Gastrocnemius medialis (tissue), 4 donors: ENCODE data around the gene PHF14. TPM values are rescaled to one million over a fixed set of nuclear protein-coding genes. Genes with fewer than 3 reads are reported as not detected.
"Not testable (repeated sequence)": the region's sequence is repeated elsewhere in the genome, so short reads cannot be mapped to it uniquely, and the experiment has no call there.

Experiments
- ATAC-seq, 2 donors: fragments of 150-250 bp; one replicate each; pipeline ENCODE4 v1.9.1; 2016
- DNase-seq, 2 donors: peaks; one replicate each; pipeline ENCODE4 v3.0.0-alpha.2; 2019
- H3K27ac ChIP-seq, 4 donors: fragments of 200-600 bp; sonication (generic); 1 replicate in 1 of 4; 2 replicates in 3 of 4; pipeline ENCODE4 v1.5.1; 2016 to 2018; ENCODE audit warnings: mild to moderate bottlenecking in 2 of 4, moderate library complexity in 1 of 4
- H3K27me3 ChIP-seq, 3 donors: fragments of 200-600 bp; sonication (generic) in 2 of 3; 1 replicate in 1 of 3; 2 replicates in 2 of 3; pipeline versions ENCODE4 v1.5.1 to v1.6.0; 2016 to 2019; ENCODE audit warnings: mild to moderate bottlenecking in 1 of 3, moderate library complexity in 1 of 3
- H3K36me3 ChIP-seq, 2 donors: fragments of 200-600 bp; sonication (generic) in 1 of 2; one replicate each; pipeline ENCODE4 v1.5.1; 2017 to 2018
- H3K4me1 ChIP-seq, 2 donors: fragments of 200-600 bp; sonication (generic) in 1 of 2; one replicate each; pipeline ENCODE4 v1.5.1; 2016 to 2017; ENCODE audit warnings: mild to moderate bottlenecking in 2 of 2
- H3K4me3 ChIP-seq, 4 donors: fragments of 200-600 bp; sonication (generic) in 3 of 4; 1 replicate in 1 of 4; 2 replicates in 3 of 4; pipeline ENCODE4 v1.5.1; 2016 to 2019; ENCODE audit warnings: mild to moderate bottlenecking in 2 of 4
- H3K9me3 ChIP-seq, 3 donors: fragments of 200-600 bp; sonication (generic) in 2 of 3; 1 replicate in 1 of 3; 2 replicates in 2 of 3; pipeline ENCODE4 v1.5.1; 2016 to 2019
- CTCF ChIP-seq, 5 experiments: fragments of 450-650 bp in 3 of 5; fragments of 200-600 bp in 2 of 5; sonication (generic) in 2 of 5; IDR thresholded peaks in 4 of 5; conservative IDR thresholded peaks in 1 of 5; 1 replicate in 4 of 5; 2 replicates in 1 of 5; pipeline ENCODE4 v1.5.1; 2016 to 2019; ENCODE audit warnings: antibody characterized with exemption in 5 of 5, mild to moderate bottlenecking in 3 of 5, moderate library complexity in 3 of 5
- POLR2A ChIP-seq, 2 donors: fragments of 450-650 bp; IDR thresholded peaks; one replicate each; pipeline ENCODE4 v1.6.1; 2017; ENCODE audit warnings: antibody characterized with exemption in 2 of 2, mild to moderate bottlenecking in 2 of 2, moderate library complexity in 2 of 2
- in situ Hi-C, 4 donors: fragments of 200-750 bp; cut with MboI; loops; one replicate each; pipeline versions ENCODE4 v1.15.0 to v1.8.0; 2017; ENCODE audit warnings: low sequenced_read_pairs in 4 of 4
- intact Hi-C: fragments of 100-400 bp; cut with DNase I; formaldehyde crosslinking; loops from one replicate; pipeline ENCODE4 v1.15.1; 2023; ENCODE audit warnings: low total_unique reads
- total RNA-seq, 4 donors: library from RNA; depleted of rRNA; stranded (reverse); fragments of >200 nt; gene quantifications; one replicate each; pipeline versions ENCODE4 v1.1.0 to v1.2.3, GENCODE V29; 2016

The PHF14 gene
- total RNA-seq, 4 donors from 2014 or later: 8.9 to 24.7 (median 12.4) TPM

GRCh38 chr7:10972174-10972573 lies 1.5 kb upstream of the PHF14 start:
- intact Hi-C loops: no loop called here
- Histone ChIP-seq H3K4me1 (peaks cover 4 to 20% of the 10 kb centered on the region in 2 donors), H3K4me3 (no peak overlapping the region), H3K9me3 (no peaks in the 10 kb centered on the region), H3K27me3 (no peaks in the 10 kb centered on the region), H3K36me3 (peaks cover 0 to 5% of the 10 kb centered on the region in 2 donors), H3K27ac (no peak overlapping the region)
- DNase-seq (no peak), ATAC-seq (no peak)
- TF ChIP-seq POLR2A (IDR thresholded peaks at IDR 0.05) (no peak), CTCF (IDR thresholded peaks at IDR 0.05 in 4 of 5, conservative IDR thresholded peaks at IDR 0.05 in 1 of 5) (no peak)
- in situ Hi-C loops: loop anchor here in 1 of 4 donors (5.0 kb wide), 1 partner anchor 35 kb away; no protein-coding TSS in a partner anchor

GRCh38 chr7:10973942-10974911 lies 555 bp downstream of the PHF14 start:
- intact Hi-C loops (loop anchor here (1.0 kb wide), 1 partner anchor 34 kb away; a partner anchor contains a TSS), in situ Hi-C loops (loop anchor here in 1 of 4 donors (5.0 kb wide), 1 partner anchor 37 kb away; no protein-coding TSS in a partner anchor)
- H3K27ac ChIP-seq: peak overlapping the region; percentile 80 to 90 (median 83)
- DNase-seq: peak in 1 of 2 donors; percentile 23
- no peaks in the 10 kb centered on the region for H3K27me3 ChIP-seq
- ATAC-seq: peak; percentile 47 to 51
- H3K4me1 ChIP-seq: peaks cover 4 to 20% of the 10 kb centered on the region in 2 donors
- H3K4me3 ChIP-seq: peak overlapping the region; percentile 74 to 90 (median 86)
- TF ChIP-seq CTCF (IDR thresholded peaks at IDR 0.05 in 4 of 5, conservative IDR thresholded peaks at IDR 0.05 in 1 of 5): no peak
- TF ChIP-seq POLR2A (IDR thresholded peaks at IDR 0.05): no peak
- peaks cover 0 to 5% of the 10 kb centered on the region in 2 donors for H3K36me3 ChIP-seq
- H3K9me3 ChIP-seq: no peaks in the 10 kb centered on the region

DNA sequence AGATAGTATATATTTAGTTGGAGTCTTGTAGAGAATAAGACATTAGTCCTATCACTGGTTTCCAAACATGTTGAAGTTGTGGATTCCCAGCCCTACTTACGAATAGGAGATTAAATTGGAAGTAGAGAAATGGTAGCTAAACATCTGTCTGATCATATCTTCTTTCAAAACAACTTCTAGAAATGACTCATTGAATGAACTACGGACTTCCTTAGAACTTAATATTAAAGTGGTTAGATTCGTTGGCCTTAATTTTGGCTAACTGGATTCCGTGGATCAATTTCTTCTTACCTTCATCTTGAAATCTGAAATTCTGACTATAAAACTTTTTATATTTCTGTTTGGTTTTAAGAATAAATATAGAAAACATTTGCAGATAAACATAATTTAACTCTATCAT lies 3.4 kb downstream of the PHF14 start:
- no peak for DNase-seq
- Histone ChIP-seq H3K4me3 (no peak overlapping the region), H3K4me1 (peaks cover 4 to 20% of the 10 kb centered on the region in 2 donors), H3K36me3 (peaks cover 0 to 5% of the 10 kb centered on the region in 2 donors), H3K27ac (no peak overlapping the region), H3K27me3 (no peaks in the 10 kb centered on the region), H3K9me3 (no peaks in the 10 kb centered on the region)
- in situ Hi-C loops: no loop called here
- ATAC-seq: no peak
- TF ChIP-seq CTCF (IDR thresholded peaks at IDR 0.05 in 4 of 5, conservative IDR thresholded peaks at IDR 0.05 in 1 of 5): no peak
- no peak for TF ChIP-seq POLR2A (IDR thresholded peaks at IDR 0.05)
- intact Hi-C loops: no loop called here

- TF ChIP-seq CTCF (IDR thresholded peaks at IDR 0.05 in 4 of 5, conservative IDR thresholded peaks at IDR 0.05 in 1 of 5) (no peak), POLR2A (IDR thresholded peaks at IDR 0.05) (no peak)
- in situ Hi-C loops (no loop called here), intact Hi-C loops (no loop called here)
- Histone ChIP-seq H3K9me3 (no peaks in the 10 kb centered on the region), H3K4me3 (no peak overlapping the region), H3K36me3 (peaks cover 0 to 7% of the 10 kb centered on the region in 2 donors), H3K27me3 (no peaks in the 10 kb centered on the region), H3K4me1 (peaks cover 0 to 5% of the 10 kb centered on the region in 2 donors), H3K27ac (no peak overlapping the region)
- DNase-seq: no peak
- no peak for ATAC-seq
These were observed 7.6 kb downstream of the PHF14 start for GRCh38 chr7:10981317-10981716.

DNA sequence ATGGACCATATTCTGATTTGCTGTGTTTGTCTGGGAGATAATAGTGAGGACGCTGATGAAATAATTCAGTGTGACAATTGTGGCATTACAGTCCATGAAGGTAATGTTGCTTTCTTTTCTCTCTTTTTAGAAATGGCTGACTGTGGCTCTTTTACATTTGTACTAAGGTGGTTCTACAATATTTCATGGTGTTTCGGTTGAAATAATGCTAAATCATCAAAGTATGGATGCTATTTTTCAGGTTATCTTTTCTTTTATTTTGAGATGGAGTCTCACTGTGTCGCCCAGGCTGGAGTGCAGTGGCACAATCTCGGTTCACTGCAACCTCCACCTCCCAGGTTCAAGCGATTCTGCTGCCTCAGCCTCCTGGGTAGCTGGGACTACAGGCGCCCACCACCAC lies 17.1 kb downstream of the PHF14 start:
- in situ Hi-C loops, H3K27me3 ChIP-seq, H3K27ac ChIP-seq, ATAC-seq, intact Hi-C loops, H3K9me3 ChIP-seq, H3K4me1 ChIP-seq, DNase-seq, H3K4me3 ChIP-seq: not testable (repeated sequence)
- peaks cover 0 to 15% of the 10 kb centered on the region in 2 donors for H3K36me3 ChIP-seq

DNA sequence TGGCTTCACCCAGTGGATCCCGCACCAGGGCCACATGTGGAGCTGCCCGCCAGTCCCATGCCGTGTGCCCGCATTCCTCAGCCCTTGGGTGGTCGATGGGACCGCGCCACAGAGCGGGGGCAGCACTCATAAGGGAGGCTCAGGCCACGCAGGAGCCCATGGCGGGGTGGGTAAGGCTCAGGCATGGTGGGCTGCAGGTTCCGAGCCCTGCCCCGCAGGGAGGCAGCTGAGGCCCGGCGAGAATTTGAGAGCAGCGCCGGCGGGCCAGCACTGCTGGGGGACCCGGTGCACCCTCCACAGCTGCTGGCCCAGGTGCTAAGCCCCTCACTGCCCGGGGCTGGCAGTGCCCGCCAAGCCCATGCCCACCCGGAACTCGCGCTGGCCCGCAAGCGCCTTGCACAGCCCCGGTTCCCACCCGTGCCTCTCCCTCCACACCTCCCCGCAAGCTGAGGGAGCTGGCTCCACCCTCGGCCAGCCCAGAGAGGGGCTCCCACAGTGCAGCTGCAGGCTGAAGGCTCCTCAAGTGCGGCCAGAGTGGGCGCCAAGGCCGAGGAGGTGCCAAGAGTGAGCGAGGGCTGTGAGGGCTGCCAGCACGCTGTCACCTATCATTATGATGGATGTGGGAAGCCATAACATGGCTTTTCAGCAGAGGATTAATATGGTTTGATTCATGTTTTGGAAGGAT lies 22.0 kb downstream of the PHF14 start:
- in situ Hi-C loops, DNase-seq, intact Hi-C loops, ATAC-seq, H3K4me3 ChIP-seq, H3K27me3 ChIP-seq, H3K27ac ChIP-seq, H3K9me3 ChIP-seq, H3K4me1 ChIP-seq: not testable (repeated sequence)
- peaks cover 0 to 15% of the 10 kb centered on the region in 2 donors for H3K36me3 ChIP-seq
